GM06990 (cell line): Measurements from ENCODE around the gene ALG13.
"Not testable (repeated sequence)": the region's sequence is repeated elsewhere in the genome, so short reads cannot be mapped to it uniquely, and the experiment has no call there.

ENCODE experiments used
- DNase-seq: peaks from one replicate; pipeline ENCODE4 v3.0.0-alpha.2; 2011; ENCODE audit not compliant: insufficient read length; ENCODE audit errors: extremely low read depth
- H3K27me3 ChIP-seq: replicated peaks from 2 replicates; pipeline ENCODE4 v1.6.0; 2011; ENCODE audit warnings: low read length; ENCODE audit not compliant: control insufficient read depth, insufficient read depth
- H3K36me3 ChIP-seq: 2 replicates; pipeline ENCODE4 v1.5.1; 2011; ENCODE audit warnings: low read length; ENCODE audit not compliant: control insufficient read depth, insufficient read depth
- H3K4me3 ChIP-seq: replicated peaks from 2 replicates; pipeline ENCODE4 v1.5.1; 2011; ENCODE audit warnings: low read depth, mild to moderate bottlenecking, control low read depth, low read length
- TF ChIP-seq, protein P1 (sequence below): IDR thresholded peaks from 2 replicates; pipeline ENCODE4 v1.5.1; 2011; ENCODE audit warnings: low read length, control low read depth, mild to moderate bottlenecking, inconsistent platforms; ENCODE audit not compliant: insufficient read depth, poor library complexity, severe bottlenecking

ALG13 gene

DNA sequence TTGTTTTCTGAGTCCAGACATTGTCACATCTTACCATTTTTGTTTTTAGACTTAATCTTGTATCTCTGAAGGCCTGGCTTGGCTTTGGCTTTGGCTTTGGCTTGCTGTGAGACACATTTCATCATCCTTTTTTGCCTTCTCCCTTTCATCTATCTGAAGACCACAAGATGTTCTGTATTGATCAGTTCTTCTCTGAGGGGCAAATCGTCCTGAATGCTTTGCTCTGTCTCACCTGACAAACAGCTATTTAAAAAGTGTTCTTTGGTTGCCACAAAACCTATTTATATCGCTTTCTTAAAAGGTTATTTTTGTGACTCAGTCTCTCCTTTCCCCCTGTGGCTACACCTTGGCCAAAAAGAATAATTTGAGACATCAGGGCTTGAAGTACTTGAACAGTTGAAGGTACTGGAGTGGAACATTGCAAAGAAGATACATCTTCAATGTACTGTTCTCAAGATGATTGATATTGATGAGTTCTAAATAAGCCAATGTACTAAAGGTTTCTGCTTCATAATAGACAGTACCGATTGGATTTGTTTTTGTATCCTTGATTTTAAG lies 80.7 kb downstream of the ALG13 start:
- no peak for DNase-seq
- H3K4me3 ChIP-seq, result no peak overlapping the region
- TF ChIP-seq, protein P1, sequence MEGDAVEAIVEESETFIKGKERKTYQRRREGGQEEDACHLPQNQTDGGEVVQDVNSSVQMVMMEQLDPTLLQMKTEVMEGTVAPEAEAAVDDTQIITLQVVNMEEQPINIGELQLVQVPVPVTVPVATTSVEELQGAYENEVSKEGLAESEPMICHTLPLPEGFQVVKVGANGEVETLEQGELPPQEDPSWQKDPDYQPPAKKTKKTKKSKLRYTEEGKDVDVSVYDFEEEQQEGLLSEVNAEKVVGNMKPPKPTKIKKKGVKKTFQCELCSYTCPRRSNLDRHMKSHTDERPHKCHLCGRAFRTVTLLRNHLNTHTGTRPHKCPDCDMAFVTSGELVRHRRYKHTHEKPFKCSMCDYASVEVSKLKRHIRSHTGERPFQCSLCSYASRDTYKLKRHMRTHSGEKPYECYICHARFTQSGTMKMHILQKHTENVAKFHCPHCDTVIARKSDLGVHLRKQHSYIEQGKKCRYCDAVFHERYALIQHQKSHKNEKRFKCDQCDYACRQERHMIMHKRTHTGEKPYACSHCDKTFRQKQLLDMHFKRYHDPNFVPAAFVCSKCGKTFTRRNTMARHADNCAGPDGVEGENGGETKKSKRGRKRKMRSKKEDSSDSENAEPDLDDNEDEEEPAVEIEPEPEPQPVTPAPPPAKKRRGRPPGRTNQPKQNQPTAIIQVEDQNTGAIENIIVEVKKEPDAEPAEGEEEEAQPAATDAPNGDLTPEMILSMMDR, result no peak
- no peaks in the 10 kb centered on the region for H3K36me3 ChIP-seq
- no peaks in the 10 kb centered on the region for H3K27me3 ChIP-seq

DNA sequence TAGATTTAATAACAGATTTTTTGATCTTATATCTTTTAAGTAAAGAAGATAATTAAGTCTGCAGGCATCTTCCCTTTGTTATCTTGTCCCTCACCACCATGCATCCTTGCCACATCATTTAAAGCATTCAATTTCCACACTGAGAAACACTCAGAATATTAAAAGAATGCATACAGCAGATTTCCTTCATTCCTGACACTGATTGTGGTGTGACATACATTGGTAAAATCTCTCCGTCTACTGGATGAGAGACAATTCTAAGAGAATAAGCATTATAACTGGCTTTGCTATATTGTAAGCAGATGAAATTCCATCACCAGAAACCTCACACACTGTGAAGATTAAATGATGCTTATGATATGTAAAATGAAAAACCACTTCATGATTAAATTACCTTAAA lies 97.6 kb downstream of the ALG13 start:
- Histone ChIP-seq H3K4me3 (no peak overlapping the region), H3K27me3 (no peaks in the 10 kb centered on the region), H3K36me3 (no peaks in the 10 kb centered on the region)
- TF ChIP-seq, protein P1, result no peak
- no peak for DNase-seq

DNA sequence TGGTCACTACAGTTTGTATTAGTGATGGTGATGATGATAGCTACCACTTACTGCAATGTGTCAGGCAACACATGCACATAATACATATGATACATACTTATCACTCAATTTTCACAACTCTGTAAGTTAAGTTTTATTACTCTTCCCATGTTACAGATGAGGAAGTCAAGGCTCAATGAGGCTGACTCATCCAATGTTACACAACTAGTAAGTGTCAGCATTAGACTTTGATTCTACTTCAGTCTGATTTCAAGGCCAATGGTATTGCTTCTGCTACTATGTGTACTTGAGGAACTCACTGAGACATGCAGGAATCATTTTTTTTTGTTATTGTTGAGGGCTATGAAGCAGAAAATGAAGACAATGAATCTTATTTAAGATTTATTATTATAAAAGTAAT lies 98.6 kb downstream of the ALG13 start:
- Histone ChIP-seq H3K27me3 (no peaks in the 10 kb centered on the region), H3K36me3 (no peaks in the 10 kb centered on the region), H3K4me3 (no peak overlapping the region)
- DNase-seq, result no peak
- TF ChIP-seq, protein P1, result no peak

DNA sequence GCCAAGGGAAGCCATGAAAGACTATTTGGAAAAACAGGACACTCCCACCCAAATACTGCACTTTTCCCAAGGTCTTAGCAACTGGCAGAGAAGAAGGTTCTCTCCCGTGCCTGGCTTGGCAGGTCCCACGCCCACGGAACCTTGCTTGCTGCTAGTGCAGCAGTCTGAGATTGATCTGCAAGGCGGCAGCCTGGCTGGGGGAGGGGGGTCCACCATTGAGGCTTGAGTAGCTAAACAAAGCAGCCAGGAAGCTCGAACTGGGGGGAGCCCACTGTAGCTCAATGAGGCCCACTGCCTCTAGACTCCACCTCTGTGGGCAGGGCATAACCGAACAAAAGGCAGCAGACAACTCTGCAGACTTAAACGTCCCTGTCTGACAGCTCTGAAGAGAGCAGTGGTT lies 103.7 kb downstream of the ALG13 start:
- no peaks in the 10 kb centered on the region for H3K36me3 ChIP-seq
- no peak overlapping the region for H3K4me3 ChIP-seq
- no peak for DNase-seq
- TF ChIP-seq, protein P1, result no peak
- H3K27me3 ChIP-seq, result no peaks in the 10 kb centered on the region

DNA sequence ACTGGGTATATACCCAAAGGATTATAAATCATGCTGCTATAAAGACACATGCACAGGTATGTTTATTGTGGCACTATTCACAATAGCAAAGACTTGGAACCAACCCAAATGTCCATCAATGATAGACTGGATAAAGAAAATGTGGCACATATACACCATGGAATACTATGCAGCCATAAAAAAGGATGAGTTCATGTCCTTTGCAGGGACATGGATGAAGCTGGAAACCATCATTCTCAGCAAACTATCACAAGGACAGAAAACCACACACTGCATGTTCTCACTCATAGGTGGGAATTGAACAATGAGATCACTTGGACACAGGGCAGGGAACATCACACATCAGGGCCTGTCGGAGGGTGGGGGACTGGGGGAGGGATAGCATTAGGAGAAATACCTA lies 109.1 kb downstream of the ALG13 start:
- not testable (repeated sequence) for H3K27me3 ChIP-seq, H3K4me3 ChIP-seq, DNase-seq, H3K36me3 ChIP-seq
